ELF-1 (cell line): ENCODE data around the gene PACSIN2.
A peak's percentile ranks its signal among the peaks of the same experiment; 100 is the strongest.
"Not testable (repeated sequence)": the region's sequence is repeated elsewhere in the genome, so short reads cannot be mapped to it uniquely, and the experiment has no call there.

Experiments used
- DNase-seq: peaks from one replicate; pipeline ENCODE4 v3.0.0-alpha.2; 2016; ENCODE audit warnings: low read depth, low spot score

PACSIN2 gene

DNA sequence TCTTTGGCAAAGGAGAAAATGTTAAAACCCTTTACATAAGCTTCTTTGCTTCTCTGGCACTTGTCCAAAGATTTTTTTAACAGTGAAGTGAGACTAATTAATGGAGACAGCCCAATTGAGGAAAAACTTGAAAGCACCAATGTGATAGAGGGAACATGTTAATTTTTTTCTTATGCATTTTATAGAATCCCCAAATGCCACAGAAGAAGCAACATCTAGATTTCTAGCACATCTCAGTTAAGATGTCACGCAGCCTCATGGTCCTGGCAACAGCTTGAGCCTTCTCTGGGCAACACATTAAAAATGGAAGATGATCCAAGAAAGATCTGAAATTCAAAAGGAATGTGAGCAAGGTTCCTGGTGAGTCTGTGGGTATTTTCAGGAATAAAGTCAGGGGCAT is 48.5 kb downstream of the PACSIN2 start:
- no peak for DNase-seq

DNA sequence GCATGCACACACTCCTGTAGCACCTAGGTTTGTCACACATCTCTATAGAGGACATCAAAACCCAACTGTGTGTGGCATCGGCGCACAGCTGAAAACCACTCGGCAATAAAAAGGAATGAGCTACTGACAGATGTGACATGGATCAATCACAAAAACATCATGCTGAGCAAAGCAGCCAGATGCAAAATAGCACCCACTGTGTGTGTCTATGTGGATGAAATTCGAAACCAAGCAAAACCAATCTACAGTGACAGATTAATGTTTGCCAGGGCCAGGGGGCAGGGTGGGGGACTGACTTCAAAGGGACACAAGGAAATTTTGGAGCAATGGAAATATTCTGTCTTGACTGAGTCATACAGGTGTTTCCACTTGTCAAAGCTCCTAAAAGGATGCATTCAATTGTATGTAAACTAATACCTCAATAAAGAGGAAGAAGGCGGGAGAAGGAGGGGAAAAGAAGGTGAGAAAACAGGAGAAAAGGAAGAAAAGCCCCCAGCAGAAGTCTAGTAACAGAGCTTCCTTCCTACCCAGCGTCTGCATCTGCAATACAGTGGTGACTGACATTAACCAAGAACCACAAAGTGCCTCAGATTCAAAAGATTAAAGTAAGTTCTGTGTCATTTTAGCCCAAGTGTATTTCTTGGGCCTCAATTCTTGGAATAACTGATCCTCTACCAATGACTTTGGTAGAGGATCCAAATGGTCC is 49.8 kb downstream of the PACSIN2 start:
- peak; percentile 54 for DNase-seq

DNA sequence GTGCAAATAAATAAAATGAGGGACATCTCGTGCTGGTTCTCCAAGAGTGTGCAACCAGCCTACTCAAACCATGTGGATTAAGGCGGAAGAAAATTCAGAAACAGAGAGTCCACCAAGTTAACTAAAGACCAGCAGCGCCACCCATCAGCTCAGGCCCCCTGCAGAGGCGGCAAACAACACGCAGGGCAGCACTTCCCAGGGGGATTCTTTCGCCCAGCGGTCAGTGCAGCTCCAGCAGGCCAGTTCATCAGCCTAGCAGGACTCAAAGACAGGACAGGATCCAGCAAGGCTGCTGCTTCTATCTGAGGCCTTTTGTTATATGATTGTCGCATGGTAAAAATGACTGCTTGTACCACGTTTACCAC is 51.7 kb downstream of the PACSIN2 start:
- peak; percentile 28 for DNase-seq

DNA sequence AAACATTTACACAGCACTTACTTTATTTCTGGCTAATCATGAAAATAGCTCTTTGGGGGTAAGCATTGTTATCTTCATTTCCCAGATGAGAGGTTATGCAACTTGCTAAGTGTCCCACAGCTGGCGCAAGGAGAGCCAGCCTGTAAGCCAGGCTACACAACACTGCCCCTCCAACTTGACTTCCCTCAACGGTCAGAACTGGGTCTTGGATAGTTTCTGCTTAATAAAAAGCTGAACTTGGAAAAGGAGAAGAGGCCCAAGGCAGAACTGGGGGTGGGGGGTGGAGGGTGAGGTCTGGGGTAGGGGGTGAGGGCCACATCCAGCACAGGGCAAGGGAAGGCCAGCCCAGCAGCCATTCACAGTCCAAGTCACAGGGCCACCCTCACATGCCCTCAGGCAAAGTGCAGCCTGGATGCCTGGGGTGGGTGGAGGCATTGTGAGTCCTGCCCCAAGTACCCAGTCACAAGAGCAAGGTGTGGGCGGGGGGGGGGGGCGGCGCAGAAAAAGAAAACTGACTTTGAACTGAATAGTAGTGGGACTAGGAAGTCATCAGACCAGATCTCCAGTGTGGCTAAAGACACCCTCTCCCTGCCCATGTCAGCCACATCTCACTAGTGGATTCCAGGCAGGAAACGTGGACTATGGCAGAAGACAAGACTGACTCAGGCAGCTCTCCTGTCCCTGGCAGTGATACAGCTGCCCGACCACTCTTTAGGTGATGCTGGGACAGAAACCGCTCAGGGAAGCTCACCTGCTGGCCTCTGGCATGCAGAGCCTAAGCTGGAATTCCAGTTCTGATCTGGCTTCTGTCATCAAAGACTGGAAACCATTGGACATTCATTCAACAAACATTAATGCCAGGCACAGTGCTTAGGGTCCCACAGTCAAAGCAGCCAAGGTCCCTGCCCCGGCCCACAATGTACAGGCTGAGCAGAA is 52.4 kb downstream of the PACSIN2 start:
- DNase-seq, result peak; percentile 75

DNA sequence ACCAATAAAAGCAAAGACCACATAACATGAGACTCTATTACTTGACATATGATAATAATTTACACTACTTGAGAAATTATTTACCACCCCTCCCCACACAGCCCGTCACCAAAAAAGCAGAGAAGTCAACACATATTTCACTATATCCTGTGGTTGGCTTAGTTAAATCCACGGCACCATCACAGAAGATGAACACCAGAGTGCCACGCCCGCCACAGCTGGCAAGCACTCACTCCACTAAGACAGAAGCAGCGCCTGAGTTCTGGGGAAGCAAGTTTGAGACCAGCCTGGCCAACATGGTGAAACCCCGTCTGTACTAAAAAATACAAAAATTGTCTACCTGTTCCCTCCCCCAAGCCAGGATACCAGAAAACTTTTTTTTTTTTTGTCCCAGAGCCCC is 53.1 kb downstream of the PACSIN2 start:
- DNase-seq, result no peak

DNA sequence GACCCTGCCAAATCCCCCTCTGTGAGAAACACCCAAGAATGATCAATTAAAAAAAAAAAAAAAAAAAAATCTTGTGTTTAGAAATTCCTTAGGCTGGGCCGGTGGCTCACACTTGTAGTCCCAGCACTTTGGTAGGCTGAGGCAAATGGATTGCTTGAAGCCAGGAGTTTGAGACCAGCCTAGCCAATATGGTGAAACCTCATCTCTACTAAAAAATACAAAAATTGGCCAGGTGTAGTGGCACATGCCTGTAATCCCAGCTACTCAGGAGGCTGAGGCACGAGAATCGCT is 53.6 kb downstream of the PACSIN2 start:
- not testable (repeated sequence) for DNase-seq

DNA sequence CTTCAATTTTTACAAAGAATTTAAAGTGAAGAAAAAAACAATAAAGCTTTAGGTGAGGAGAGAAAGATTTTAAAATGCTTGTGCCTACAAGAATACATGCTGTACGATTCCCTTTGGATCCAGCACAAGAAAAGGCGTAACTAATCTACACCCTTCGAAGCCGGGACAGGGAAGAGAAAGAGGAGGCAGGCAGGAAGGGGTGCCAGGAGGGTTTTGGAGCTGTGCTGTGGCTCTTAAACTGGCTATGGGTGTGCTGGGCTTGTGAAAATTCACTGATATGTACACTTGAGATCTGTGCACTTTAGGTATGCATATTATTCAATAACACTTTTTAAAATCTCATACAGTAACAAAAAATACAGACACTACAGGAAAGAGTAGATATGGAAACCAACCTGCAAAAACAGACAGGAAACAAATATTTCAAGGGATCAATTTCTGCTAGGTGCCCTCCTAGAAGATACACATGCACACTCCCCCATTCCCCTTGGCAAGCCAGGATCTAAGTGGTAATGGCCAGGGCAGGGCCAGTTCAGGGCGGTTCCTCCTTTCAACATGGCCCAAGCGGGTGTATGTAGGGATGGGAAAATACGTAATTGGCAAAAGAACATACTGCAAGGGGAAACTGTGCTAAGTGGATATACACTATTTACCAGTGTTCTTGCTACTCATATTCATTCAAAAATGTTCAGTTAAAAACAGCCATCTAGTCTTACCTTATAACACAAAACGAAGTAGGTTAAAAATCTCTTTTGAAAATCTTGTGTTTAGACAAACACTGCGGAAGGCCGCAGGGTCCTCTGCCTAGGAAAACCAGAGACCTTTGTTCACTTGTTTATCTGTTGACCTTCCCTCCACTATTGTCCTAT is 54.2 kb downstream of the PACSIN2 start:
- DNase-seq, result no peak

DNA sequence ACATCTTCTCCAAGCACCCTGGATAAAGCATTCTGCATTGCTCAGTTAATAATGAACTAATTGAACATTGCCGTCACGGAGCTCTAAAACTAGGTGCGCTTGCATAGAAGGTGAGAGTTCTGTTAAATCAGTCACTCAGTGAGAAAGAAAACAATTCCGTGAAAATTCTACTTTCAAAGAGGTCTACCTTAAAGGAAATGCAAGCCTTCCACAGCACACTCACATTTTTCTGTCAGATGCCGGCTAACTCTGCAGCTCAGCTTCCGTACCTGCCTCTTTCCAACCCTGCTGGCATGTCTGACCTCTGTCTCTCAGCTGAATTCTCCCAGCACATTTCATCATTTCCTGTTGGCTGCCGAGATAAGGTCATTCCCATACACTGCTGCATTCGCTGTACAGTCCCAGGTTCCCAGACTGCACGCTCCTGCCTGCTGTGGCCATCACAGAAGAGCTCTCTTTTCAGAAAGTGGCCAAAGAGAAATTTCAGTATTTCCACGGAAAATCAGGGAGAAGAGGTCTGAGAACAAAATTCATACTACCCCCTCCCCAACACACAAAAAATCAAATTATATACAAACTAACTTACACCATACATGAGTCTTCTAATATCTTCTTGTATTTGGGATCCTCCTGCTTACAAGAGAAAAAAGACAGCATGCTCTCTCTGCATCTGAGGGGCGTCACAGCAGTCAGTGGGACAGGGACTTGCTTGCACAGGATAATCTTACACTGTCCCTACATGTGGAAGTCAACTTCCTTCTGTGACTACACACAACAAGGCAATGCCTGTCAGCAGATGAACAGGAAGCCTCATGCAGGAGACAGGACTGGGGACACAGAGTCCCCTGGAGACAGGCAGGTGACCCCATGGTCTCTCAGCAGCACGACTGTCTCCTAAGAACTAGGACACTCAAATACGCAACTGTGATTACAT is 55.1 kb downstream of the PACSIN2 start:
- peak; percentile 65 for DNase-seq

DNA sequence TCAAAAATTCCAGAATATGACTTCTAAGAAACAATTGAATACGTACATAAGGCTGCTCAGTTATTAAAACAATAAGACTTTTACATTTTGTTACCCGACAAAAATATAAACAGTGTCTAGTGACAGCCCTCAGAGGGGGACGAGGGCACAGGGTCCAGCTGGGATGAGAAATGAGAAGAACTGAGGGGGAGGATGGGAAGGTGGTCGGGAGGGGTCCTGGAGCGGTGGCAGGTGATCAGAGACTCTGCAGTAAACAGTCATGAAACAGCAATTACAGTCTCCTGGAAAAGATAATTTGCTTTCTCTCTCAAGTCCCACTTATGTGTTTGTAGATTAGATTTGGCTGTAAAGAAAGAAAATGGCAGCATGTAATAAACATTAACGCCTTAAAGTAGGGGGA is 56.0 kb downstream of the PACSIN2 start:
- DNase-seq, result no peak

DNA sequence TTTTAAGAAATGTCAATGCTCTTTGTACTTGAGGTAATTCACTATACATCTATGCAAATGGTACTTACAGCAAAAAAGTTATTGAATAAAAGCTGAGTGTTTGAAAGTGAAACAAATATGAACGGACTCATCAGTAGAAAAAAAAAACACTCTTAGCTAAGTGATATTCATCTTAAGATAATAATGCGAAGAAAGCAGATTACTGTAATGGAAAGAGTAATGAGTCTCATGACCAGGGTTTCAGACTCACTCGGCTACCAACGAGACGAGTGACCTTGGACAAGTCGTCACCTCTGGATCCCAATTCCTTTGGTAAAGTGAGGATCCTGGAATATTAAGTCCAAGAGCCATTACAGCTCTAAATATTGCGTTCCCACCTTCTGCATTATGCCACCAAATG is 57.0 kb downstream of the PACSIN2 start:
- DNase-seq, result no peak

DNA sequence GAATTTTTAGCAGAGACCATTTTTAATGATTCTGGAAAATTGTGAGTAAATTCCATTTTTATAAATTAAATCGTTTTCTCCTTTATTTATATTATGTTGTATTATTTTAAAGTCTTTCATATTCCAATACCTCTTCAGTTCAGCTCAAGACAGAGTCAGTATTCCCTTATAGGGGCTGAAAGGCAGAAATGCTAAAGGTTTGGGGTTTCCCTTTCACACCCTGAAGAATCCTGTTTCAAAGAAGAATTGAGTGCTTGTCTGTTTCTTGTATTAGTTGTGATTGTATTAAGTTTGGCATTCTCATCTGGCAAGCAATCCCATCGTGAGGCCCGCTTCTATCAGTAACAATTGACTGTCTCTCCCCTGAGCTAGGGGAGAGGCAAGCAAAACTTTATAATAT is 57.4 kb downstream of the PACSIN2 start:
- DNase-seq, result no peak

DNA sequence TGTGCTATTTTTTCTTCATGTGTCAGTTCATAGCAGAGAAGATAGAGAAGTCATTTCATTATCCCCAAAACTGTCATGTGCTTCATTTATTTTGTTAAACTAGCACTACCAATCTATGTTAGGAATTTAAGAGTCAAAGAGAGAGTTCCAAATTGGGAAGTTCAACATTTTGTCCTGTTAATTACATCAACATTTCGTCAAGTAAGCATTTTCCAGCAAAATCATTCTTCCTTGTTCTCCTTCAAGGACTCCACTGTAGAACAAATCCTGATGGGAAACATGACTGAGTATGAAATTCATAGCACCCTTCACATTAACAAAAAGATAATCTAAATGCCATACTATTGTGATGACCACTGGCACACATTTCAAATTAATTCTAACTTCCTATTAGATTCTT is 59.1 kb downstream of the PACSIN2 start:
- no peak for DNase-seq

DNA sequence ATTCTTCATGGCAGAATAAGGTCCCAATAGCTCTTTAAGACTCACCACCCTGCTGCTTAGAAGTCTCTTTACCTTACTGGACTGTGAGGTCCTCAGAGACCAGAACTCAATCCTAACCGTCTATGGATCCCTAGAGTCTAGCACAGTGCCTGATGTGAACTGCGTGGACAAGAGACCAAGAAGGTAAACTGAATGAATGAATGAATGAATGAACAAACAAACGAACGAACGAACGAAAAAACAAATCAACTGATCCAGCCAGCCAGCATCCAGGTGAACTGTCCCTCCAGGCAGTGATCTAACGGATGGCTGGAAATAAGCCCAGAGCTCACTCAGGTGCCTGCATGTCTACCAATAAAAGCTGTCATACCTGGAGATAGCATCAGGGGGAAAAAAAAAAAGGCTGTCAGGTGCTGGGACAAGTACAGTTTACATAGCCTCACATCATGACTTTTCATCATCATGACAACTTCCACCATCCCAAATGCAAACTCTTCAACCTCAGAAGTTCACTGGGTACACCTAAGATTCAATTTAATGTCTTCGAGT is 59.8 kb downstream of the PACSIN2 start:
- no peak for DNase-seq

DNA sequence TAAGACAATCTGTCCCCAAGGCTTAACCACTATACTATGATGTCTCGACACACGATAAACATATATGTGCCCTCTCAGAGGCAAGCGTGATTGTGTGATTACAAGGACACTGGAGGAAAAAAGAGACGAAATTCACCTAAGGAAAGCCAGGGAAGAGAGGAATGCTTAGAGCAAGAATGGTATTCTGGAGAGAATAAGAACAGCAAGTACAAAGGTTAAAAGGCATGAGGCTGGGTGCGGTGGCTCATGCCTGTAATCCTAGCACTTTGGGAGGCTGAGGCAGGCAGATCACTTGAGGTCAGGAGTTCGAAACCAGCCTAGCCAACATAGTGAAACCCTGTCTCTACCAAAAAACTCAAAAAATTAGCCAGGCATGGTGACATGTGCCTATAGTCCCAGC is 61.2 kb downstream of the PACSIN2 start:
- DNase-seq, result not testable (repeated sequence)

DNA sequence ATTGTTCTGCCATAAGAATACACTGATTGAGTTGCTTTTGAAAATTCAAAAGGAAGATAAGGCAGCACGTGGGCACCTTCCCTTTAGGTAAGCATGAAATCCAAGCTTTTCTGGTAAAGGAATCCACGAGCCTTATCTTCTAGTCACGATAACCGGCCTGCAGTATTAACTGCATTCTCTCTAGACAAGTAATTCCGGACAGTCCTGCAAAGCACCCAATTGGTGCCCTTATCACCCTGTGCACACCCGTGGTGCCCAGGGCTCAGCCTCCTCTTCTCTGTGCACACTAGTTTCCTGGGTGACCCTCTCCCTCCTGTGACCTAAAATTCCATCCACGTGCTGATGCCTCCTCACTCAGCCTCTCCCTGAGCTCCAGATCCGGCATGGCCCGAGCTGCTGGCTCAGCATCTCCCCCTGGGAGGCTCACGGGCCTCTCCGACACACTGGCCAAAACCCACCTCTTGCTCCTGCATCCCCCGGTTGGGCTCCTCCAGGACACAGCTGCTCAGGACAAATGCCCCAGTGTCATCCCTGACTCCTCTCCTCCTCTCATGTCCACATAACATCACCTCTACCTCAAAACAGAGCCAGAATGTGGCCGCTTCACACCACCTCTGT is 63.7 kb downstream of the PACSIN2 start:
- peak; percentile 53 for DNase-seq

DNA sequence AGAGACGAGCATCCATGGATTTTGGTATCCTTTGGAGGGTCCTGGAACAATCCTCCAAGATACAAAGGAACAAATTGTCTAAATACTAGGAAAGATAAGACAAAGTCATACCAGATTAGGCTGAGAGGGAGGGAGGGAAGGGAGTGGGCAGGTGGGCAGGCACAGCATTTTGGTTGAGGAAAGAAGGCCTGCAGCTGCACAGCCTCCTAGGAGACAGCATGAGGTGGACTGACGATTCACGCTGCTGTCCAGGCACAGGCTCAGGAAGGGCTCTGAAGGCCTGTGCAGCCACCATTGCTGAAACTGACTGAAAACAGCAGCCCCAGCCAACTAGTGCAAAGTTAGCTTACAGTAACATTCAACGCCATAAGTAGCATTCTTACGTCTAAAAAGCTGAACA is 64.7 kb downstream of the PACSIN2 start:
- DNase-seq, result no peak

DNA sequence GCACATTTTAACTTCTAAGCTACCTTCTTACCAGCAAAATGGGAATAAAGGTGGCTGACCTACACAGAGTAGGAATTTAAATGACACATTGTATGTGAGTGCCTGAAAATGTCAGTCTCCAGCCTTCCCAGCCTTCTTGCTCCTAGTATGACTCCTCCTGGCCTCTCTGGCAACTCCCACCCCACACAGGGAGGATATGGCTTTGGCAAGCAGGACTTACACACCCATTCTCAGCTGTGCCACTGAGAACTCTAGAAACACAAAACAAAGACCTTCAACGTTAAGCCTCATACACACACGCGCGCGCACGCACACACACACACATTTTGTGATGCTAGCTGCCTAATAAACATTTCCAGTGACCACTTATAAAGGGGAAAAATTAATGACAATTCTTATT is 65.8 kb downstream of the PACSIN2 start:
- no peak for DNase-seq

DNA sequence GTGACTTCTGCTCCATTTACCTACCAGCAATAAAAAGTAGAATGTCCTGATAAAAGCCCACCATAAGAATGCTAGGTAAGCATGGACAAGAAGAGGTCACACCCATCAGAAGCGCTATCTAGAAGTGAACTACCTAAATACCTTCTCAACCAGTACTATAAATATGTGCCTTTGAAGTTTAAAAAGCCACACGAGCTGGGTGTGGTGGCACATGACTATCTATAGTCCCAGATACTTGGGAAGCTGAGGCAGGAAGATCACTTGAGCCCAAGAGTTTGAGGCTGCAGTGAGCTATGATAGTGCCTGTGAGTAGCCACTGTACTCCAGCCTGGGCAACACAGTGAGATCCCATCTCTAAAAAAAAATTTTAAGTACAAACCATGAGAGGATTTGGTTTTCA is 66.7 kb downstream of the PACSIN2 start:
- DNase-seq, result no peak

DNA sequence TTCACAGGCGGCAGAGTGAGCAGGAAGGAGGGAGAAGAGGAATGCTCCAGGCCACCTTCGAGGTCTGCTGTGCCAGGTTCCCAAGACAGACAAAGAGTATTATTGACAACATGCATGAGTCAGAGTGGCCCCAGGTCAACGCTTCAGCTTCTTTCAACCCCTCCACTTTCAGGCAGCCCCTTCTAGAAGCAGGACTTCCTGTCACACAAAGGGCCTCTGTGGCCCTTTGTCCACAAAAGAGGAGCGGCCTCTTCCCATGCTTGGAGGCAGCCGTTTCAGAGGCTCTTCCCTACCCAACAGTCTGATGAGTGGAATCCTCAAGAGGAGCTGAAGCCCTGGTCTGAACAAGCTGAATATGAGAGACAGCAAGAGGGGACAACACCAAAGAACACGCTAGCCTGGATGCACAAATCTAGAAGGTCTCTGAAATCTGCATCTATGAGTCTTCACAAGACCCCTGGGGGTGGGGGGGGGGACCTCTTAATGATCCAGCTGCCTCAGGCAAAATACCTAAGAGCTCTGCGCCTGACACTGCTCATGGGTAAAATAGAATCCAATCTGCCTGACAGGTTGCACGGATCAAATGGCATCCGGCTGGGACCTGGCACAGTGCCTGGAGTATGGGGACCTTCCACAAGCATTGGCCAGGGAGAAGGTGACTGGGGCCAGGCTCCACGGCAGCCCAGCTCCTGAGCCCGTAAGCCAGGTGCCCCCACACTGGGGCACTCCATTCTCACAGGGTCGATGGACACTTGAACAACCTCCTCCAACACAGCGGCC is 67.5 kb downstream of the PACSIN2 start:
- DNase-seq, result peak; percentile 86
